Activated CD8-positive, alpha-beta T cell treated with anti-CD3 and anti-CD28 coated beads for 36 hours (primary cell): ENCODE results near the gene RXRA. TPM values are rescaled to one million over a fixed set of nuclear protein-coding genes. Genes with fewer than 3 reads are reported as not detected.

Source experiments
- ATAC-seq: fragments of 200-7000 bp; cut with Tn5 transposase; one replicate; pipeline ENCODE4 v1.10.0; 2021; ENCODE audit warnings: mild to moderate bottlenecking, moderate library complexity
- CTCF ChIA-PET: fragments of 350-600 bp; sonication (Branson Sonifier 250); formaldehyde crosslinking; loops from one replicate; lab custom pipeline; 2021; ENCODE audit warnings: antibody characterized with exemption; lab: Charles Lee
- POLR2A ChIA-PET: fragments of 350-600 bp; sonication (Branson Sonifier 250); formaldehyde crosslinking; loops from one replicate; lab custom pipeline; 2021; ENCODE audit warnings: antibody characterized with exemption; lab: Charles Lee
- DNase-seq: peaks from one replicate; pipeline ENCODE4 v3.0.0-alpha.2; 2020
- H3K27ac Mint-ChIP-seq: one replicate; pipeline ENCODE4 v1.8.0; 2021; ENCODE audit warnings: mild to moderate bottlenecking, mixed read lengths
- H3K27me3 Mint-ChIP-seq: one replicate; pipeline ENCODE4 v1.8.0; 2021; ENCODE audit warnings: mixed read lengths
- H3K36me3 Mint-ChIP-seq: one replicate; pipeline ENCODE4 v1.8.0; 2021; ENCODE audit warnings: low read depth, mixed read lengths
- H3K4me1 Mint-ChIP-seq: one replicate; pipeline ENCODE4 v1.8.0; 2021; ENCODE audit warnings: low read depth, mixed read lengths
- H3K4me3 Mint-ChIP-seq: one replicate; pipeline ENCODE4 v1.8.0; 2021; ENCODE audit warnings: mild to moderate bottlenecking, moderate library complexity, mixed read lengths
- H3K9me3 Mint-ChIP-seq: one replicate; pipeline ENCODE4 v1.8.0; 2021; ENCODE audit warnings: mixed read lengths
- intact Hi-C: fragments of 100-400 bp; cut with micrococcal nuclease; formaldehyde crosslinking; loops from one replicate; pipeline ENCODE4 v1.10.0; 2022
- total RNA-seq, 2 experiments: library from RNA; stranded (reverse); gene quantifications; one replicate each; pipeline ENCODE4 v1.2.3, GENCODE V29; 2021
- TF ChIP-seq, protein P1 (sequence below): fragments of 200-600 bp; IDR thresholded peaks from one replicate; pipeline ENCODE4 v1.8.0; 2022; ENCODE audit warnings: antibody characterized with exemption, mild to moderate bottlenecking

Gene RXRA
- total RNA-seq, 2 experiments from 2014 or later: 23.2 to 23.8 TPM

DNA sequence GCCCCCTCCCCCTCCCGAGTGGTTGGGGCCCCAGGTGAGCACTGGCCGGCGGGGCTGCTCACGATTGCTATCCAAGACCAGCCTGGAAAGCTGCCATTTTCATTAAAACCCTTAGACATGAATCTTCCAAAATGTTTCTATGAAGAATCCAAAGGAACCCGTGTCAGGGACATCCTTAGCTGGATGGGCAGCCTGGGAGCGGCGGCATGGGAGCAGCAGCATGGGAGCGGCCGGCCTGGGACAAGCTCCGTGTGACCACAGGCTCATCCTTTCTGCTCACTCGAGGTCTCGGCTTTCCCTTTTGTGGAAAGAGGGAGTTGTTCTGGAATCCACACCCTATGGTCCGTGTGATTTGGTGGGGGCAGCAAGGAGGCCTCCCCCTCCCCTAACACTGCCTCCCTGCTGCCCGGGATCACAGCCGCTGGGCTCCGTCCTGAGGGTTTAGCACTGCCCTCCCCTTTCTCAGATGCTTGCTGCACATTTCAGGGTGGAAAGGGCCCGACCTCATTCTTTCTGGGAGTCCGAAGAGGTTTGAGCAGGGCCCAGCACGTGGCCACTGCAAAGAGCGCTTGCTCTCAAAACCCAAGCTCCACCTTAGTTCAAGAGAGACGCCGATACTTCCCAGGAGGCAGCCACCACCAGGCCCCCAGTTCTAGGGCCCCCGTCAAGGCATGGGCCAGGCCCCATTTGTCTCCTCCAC, 127.7 kb downstream of the RXRA start:
- Mint-ChIP-seq H3K27ac (no peak overlapping the region), H3K36me3 (no peaks in the 10 kb centered on the region), H3K4me3 (no peak overlapping the region), H3K4me1 (peaks cover 19% of the 10 kb centered on the region), H3K9me3 (peaks cover 5% of the 10 kb centered on the region), H3K27me3 (no peaks in the 10 kb centered on the region)
- ATAC-seq (no peak), DNase-seq (no peak)
- TF ChIP-seq, protein P1, sequence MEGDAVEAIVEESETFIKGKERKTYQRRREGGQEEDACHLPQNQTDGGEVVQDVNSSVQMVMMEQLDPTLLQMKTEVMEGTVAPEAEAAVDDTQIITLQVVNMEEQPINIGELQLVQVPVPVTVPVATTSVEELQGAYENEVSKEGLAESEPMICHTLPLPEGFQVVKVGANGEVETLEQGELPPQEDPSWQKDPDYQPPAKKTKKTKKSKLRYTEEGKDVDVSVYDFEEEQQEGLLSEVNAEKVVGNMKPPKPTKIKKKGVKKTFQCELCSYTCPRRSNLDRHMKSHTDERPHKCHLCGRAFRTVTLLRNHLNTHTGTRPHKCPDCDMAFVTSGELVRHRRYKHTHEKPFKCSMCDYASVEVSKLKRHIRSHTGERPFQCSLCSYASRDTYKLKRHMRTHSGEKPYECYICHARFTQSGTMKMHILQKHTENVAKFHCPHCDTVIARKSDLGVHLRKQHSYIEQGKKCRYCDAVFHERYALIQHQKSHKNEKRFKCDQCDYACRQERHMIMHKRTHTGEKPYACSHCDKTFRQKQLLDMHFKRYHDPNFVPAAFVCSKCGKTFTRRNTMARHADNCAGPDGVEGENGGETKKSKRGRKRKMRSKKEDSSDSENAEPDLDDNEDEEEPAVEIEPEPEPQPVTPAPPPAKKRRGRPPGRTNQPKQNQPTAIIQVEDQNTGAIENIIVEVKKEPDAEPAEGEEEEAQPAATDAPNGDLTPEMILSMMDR: no peak
- POLR2A ChIA-PET: interaction anchor here (0.8 kb wide), 1 partner anchor 63 kb away, joined by 3 read pairs; no protein-coding TSS in a partner anchor
- intact Hi-C loops: no loop called here
- CTCF ChIA-PET: interaction anchor here (1.6 kb wide), 1 partner anchor 11 kb away, joined by 8 read pairs; no protein-coding TSS in a partner anchor

DNA sequence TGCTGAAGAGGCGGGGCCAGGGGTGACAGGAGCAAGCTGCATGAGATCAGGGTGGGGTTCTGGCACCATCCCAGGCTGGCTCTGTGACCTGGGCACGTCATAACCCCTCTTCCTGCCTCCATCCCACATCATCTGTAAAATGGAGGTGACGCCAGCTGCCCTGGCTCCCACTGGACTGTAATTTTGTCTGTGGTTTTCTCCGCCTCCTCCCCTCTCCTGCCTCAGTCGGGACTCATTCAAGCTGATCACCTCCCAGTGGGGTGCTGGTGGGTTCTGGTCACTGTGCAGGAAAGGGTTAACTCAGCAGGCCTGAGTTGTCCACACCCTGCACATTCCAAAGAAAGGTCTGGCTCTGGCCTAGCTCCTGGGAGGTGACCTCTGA, 128.2 kb downstream of the RXRA start:
- ATAC-seq (no peak), DNase-seq (no peak)
- Mint-ChIP-seq H3K27ac (no peak overlapping the region), H3K4me3 (no peak overlapping the region), H3K4me1 (peaks cover 19% of the 10 kb centered on the region), H3K36me3 (no peaks in the 10 kb centered on the region), H3K27me3 (no peaks in the 10 kb centered on the region), H3K9me3 (peaks cover under 1% of the 10 kb centered on the region)
- TF ChIP-seq, protein P1: no peak
- intact Hi-C loops: no loop called here
- POLR2A ChIA-PET: interaction anchor here (0.8 kb wide), 1 partner anchor 63 kb away, joined by 3 read pairs; no protein-coding TSS in a partner anchor
- CTCF ChIA-PET: interaction anchor here (1.6 kb wide), 1 partner anchor 11 kb away, joined by 8 read pairs; no protein-coding TSS in a partner anchor

DNA sequence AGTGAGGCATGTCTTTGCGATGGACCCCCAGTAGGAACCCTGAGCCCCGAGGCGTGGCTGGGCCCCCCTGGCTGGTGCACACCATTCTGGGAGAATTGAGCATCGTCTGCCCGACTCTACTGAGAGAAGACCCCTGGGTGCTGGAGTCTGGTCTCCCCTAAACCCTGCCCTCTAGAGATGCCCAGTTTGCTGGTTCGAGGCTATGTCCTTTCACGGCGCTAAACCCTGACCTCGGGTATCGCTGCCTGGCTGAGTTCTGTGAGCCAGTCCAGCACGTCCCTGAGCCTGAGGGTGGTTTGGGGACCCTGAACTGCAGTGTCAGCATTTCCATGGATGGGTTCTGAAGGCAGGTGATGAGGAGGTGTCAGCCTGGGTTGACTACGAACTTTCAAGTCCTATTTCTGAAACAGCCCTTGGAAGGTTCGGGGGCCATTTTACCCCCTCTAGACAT, 128.8 kb downstream of the RXRA start:
- no peak for ATAC-seq
- intact Hi-C loops: no loop called here
- ChIA-PET CTCF (interaction anchor here (2.0 kb wide), 1 partner anchor 12 kb away, joined by 10 read pairs; no protein-coding TSS in a partner anchor), POLR2A (interaction anchor here (1.6 kb wide), 1 partner anchor 8 kb away, joined by 4 read pairs; no protein-coding TSS in a partner anchor)
- DNase-seq: no peak
- H3K9me3 Mint-ChIP-seq: no peaks in the 10 kb centered on the region
- no peak overlapping the region for H3K27ac Mint-ChIP-seq
- no peaks in the 10 kb centered on the region for H3K36me3 Mint-ChIP-seq
- H3K4me3 Mint-ChIP-seq: no peak overlapping the region
- peaks cover 16% of the 10 kb centered on the region for H3K4me1 Mint-ChIP-seq
- H3K27me3 Mint-ChIP-seq: no peaks in the 10 kb centered on the region
- TF ChIP-seq, protein P1: no peak

DNA sequence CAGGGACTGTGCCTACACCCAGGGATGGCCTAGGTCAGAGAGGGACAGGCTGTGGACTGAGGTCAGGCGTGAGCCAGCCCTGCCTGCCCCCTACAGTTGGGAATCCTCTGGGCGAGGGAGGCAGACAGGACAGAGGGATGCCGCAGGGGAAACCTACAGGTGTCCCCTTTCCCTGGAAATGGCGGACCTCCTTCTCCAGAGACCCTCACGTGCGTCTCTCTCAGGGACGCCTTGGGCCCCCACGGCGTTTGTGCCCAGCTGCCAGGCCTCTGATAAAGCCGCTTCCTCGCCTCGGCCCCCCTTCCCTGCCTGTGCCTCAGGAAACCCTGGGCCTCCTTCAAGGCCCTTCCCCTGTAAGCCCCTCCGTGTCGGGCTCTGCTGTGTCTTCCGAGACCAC, 129.3 kb downstream of the RXRA start:
- CTCF ChIA-PET: interaction anchor here (1.1 to 2.7 kb wide), 4 partner anchors 7 to 91 kb away, joined by 3 to 10 read pairs (median 4); no protein-coding TSS in a partner anchor
- intact Hi-C loops: no loop called here
- DNase-seq: no peak
- Mint-ChIP-seq H3K27ac (peak overlapping the region; percentile 97), H3K36me3 (no peaks in the 10 kb centered on the region), H3K4me1 (peaks cover 16% of the 10 kb centered on the region), H3K4me3 (peak overlapping the region; percentile 72), H3K27me3 (no peaks in the 10 kb centered on the region), H3K9me3 (no peaks in the 10 kb centered on the region)
- POLR2A ChIA-PET: interaction anchor here (1.0 to 1.6 kb wide), 3 partner anchors 8 to 64 kb away, joined by 3 to 9 read pairs (median 4); no protein-coding TSS in a partner anchor
- TF ChIP-seq, protein P1: no peak
- ATAC-seq: no peak
